ENCODE results near the gene PRR5L.
A peak's percentile ranks its signal among the peaks of the same experiment; 100 is the strongest.

PRR5L gene

DNA sequence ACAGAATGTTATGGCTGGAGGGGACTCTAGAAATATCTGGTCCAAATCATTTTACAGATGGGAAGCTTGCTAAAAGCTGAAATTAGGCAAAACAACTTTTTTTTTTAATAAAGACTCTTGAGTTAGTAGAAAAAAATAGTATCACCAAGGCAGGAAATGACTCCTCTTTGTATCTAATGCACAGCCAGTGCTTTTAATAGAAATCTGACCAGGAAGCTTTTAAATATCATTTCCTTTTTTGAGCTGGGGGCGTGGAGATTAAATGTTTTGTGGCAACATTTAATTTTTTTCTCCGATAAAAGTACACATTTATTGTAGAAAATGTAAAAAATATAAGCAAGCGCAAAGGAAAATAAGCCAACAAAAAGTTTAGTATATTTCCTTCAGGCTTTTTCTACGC is 191.5 kb downstream of the PRR5L start:
- peak overlapping the region; percentile 59; the same call in 1 of the 2 replicates for H3K4me2 ChIP-seq (ENCODE audit: low read depth, low read length)
- peak overlapping the region; percentile 12; the same call in 1 of the 2 replicates for H3K27ac ChIP-seq (ENCODE audit: low read length)
- H3K36me3 ChIP-seq (replicated peaks; ENCODE audit: insufficient read depth, low read length): peaks cover 5% of the 10 kb centered on the region; the same call in 1 of the 2 replicates
- H3K4me1 ChIP-seq (ENCODE audit: low read length): peaks cover 18% of the 10 kb centered on the region
- no peak overlapping the region for H3K9ac ChIP-seq (ENCODE audit: low read length)
- H3K4me3 ChIP-seq (ENCODE audit: low read length): no peak overlapping the region; the same call in 1 of the 2 replicates
- no peaks in the 10 kb centered on the region for H3K9me3 ChIP-seq (replicated peaks; ENCODE audit: insufficient read depth, low read length)
- H3F3A ChIP-seq (ENCODE audit: insufficient read depth, low read length): peaks cover 7% of the 10 kb centered on the region; the same call in 1 of the 2 replicates
- no peak overlapping the region for H2AFZ ChIP-seq (ENCODE audit: low read length)
- H4K20me1 ChIP-seq (ENCODE audit: insufficient read depth, low read length): no peaks in the 10 kb centered on the region
- H3K27me3 ChIP-seq (replicated peaks; ENCODE audit: insufficient read depth, low read length): no peaks in the 10 kb centered on the region
- peaks cover 10% of the 10 kb centered on the region; the same call in 1 of the 2 replicates for H3K79me2 ChIP-seq (ENCODE audit: low read length)
- DNase-seq: peak; percentile 20
- TF ChIP-seq EZH2 (optimal IDR thresholded peaks at IDR 0.05; ENCODE audit: low read depth, low read length) (no peak), EZH2phosphoT487 (IDR thresholded peaks at IDR 0.05; ENCODE audit: low read length) (no peak), CTCF (IDR thresholded peaks at IDR 0.05; ENCODE audit: low read length) (no peak)
- no peaks in the 10 kb centered on the region for H3K9me2 ChIP-seq (replicated peaks; ENCODE audit: insufficient read depth, low read length)

DNA sequence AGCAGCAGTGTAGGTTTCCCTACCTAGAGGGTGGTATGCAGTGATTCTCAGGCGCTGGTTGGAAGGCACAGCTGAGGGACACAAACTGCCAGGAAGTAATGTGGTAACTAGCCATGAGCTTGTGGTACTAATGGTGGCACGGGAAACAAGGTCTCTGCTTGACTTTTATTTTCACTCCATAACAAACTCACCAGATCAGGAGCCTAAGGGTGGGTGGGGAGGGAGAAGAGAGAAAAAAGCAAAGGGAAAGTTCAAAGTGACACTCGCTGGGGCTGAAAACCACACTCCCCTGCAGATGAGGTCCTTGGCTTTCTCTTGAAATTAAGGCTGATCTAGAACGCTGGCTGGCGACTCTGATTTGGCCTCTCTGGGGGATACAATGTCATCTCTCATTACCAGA is 192.0 kb downstream of the PRR5L start:
- Histone ChIP-seq H3K4me2 (ENCODE audit: low read depth, low read length) (peak overlapping the region; percentile 59; the same call in 1 of the 2 replicates), H3K36me3 (replicated peaks; ENCODE audit: insufficient read depth, low read length) (peaks cover 5% of the 10 kb centered on the region; the same call in 1 of the 2 replicates)
- DNase-seq: peak; percentile 34

DNA sequence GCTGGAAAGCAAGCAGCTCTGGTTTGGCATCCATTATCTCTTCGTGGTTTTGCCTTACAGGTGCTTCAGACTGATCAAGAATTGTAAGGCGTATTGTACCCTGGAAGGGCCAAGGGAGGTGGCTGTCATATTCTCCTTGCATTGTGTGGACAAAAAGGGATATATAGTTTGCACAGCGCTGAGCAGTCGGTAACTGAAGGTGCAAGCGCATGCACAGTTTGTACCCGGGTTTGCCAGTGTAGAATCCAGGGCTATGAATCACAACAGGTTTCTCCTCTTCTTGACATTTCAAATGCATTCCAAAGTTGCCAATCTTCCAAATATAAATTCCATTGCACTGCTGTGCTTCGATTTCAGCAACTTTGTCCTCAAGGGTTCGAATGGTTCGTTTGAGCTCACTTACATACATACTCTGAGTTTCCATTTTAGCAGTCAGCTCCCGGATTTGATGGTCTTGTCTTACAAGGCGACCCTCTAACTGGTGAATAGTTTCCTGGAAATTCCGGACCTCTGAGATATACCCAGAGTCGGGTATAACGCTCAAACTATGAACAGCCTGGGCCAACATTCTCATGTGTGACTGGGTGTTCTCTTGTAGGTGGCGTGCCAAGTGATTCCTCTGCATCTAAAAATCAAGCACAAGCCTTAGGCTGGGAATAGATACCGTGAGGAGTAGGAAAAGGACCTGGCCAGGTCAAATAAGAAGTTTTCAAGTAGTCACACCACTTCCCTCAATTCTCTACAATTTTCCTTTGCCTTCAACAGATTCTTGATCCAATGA is 194.1 kb downstream of the PRR5L start:
- Histone ChIP-seq H3K79me2 (ENCODE audit: low read length) (peaks cover 10% of the 10 kb centered on the region; the same call in 1 of the 2 replicates), H3K4me1 (ENCODE audit: low read length) (peaks cover 18% of the 10 kb centered on the region), H3K9me2 (replicated peaks; ENCODE audit: insufficient read depth, low read length) (no peaks in the 10 kb centered on the region), H2AFZ (ENCODE audit: low read length) (no peak overlapping the region), H3K4me2 (ENCODE audit: low read depth, low read length) (no peak overlapping the region), H4K20me1 (ENCODE audit: insufficient read depth, low read length) (no peaks in the 10 kb centered on the region), H3F3A (ENCODE audit: insufficient read depth, low read length) (peaks cover 7% of the 10 kb centered on the region; the same call in 1 of the 2 replicates), H3K27me3 (replicated peaks; ENCODE audit: insufficient read depth, low read length) (no peaks in the 10 kb centered on the region), H3K9me3 (replicated peaks; ENCODE audit: insufficient read depth, low read length) (no peaks in the 10 kb centered on the region), H3K36me3 (replicated peaks; ENCODE audit: insufficient read depth, low read length) (peaks cover 5% of the 10 kb centered on the region; the same call in 1 of the 2 replicates), H3K4me3 (ENCODE audit: low read length) (no peak overlapping the region), H3K9ac (ENCODE audit: low read length) (no peak overlapping the region), H3K27ac (ENCODE audit: low read length) (no peak overlapping the region)
- no peak for DNase-seq
- no peak for TF ChIP-seq EZH2phosphoT487 (IDR thresholded peaks at IDR 0.05; ENCODE audit: low read length)
- TF ChIP-seq CTCF (IDR thresholded peaks at IDR 0.05; ENCODE audit: low read length): no peak
- no peak for TF ChIP-seq EZH2 (optimal IDR thresholded peaks at IDR 0.05; ENCODE audit: low read depth, low read length)

More for the DNA sequence above, 192.0 kb downstream of the PRR5L start:
- TF ChIP-seq EZH2phosphoT487 (IDR thresholded peaks at IDR 0.05; ENCODE audit: low read length): no peak
- TF ChIP-seq CTCF (IDR thresholded peaks at IDR 0.05; ENCODE audit: low read length): no peak
- TF ChIP-seq EZH2 (optimal IDR thresholded peaks at IDR 0.05; ENCODE audit: low read depth, low read length): no peak
- H3K27ac ChIP-seq (ENCODE audit: low read length): no peak overlapping the region
- H3K27me3 ChIP-seq (replicated peaks; ENCODE audit: insufficient read depth, low read length): no peaks in the 10 kb centered on the region
- H3F3A ChIP-seq (ENCODE audit: insufficient read depth, low read length): peaks cover 7% of the 10 kb centered on the region; the same call in 1 of the 2 replicates
- no peaks in the 10 kb centered on the region for H3K9me2 ChIP-seq (replicated peaks; ENCODE audit: insufficient read depth, low read length)
- peaks cover 10% of the 10 kb centered on the region; the same call in 1 of the 2 replicates for H3K79me2 ChIP-seq (ENCODE audit: low read length)
- H4K20me1 ChIP-seq (ENCODE audit: insufficient read depth, low read length): no peaks in the 10 kb centered on the region
- H3K4me3 ChIP-seq (ENCODE audit: low read length): peak overlapping the region; percentile 29; the same call in 1 of the 2 replicates
- no peaks in the 10 kb centered on the region for H3K9me3 ChIP-seq (replicated peaks; ENCODE audit: insufficient read depth, low read length)
- H2AFZ ChIP-seq (ENCODE audit: low read length): no peak overlapping the region
- peaks cover 18% of the 10 kb centered on the region for H3K4me1 ChIP-seq (ENCODE audit: low read length)
- no peak overlapping the region for H3K9ac ChIP-seq (ENCODE audit: low read length)

Data from MM.1S (cell line).